ENCODE measurements around the gene PAX2. TPM values are rescaled to one million over a fixed set of nuclear protein-coding genes. Genes with fewer than 3 reads are reported as not detected.

Gene PAX2
- polyA plus RNA-seq, 2 of the 4 experiments (the other 2 are of a cell fraction), result 0.06 to 0.21 TPM

DNA sequence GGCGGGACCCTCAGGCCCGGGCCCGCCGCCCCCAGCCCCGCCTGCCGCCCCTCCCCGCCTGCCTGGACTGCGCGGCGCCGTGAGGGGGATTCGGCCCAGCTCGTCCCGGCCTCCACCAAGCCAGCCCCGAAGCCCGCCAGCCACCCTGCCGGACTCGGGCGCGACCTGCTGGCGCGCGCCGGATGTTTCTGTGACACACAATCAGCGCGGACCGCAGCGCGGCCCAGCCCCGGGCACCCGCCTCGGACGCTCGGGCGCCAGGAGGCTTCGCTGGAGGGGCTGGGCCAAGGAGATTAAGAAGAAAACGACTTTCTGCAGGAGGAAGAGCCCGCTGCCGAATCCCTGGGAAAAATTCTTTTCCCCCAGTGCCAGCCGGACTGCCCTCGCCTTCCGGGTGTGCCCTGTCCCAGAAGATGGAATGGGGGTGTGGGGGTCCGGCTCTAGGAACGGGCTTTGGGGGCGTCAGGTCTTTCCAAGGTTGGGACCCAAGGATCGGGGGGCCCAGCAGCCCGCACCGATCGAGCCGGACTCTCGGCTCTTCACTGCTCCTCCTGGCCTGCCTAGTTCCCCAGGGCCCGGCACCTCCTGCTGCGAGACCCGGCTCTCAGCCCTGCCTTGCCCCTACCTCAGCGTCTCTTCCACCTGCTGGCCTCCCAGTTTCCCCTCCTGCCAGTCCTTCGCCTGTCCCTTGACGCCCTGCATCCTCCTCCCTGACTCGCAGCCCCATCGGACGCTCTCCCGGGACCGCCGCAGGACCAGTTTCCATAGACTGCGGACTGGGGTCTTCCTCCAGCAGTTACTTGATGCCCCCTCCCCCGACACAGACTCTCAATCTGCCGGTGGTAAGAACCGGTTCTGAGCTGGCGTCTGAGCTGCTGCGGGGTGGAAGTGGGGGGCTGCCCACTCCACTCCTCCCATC lies 82.7 kb downstream of the PAX2 start:
- CTCF ChIA-PET, result interaction anchor here (0.6 to 3.9 kb wide), 9 partner anchors 13 to 267 kb away, joined by 3 to 25 read pairs (median 3); no protein-coding TSS in a partner anchor
- Histone ChIP-seq H3K4me2 (peak overlapping the region; percentile 92), H3K4me3 (peak overlapping the region; percentile 50), H3K9me3 (no peaks in the 10 kb centered on the region), H3K4me1 (0 out of 3 replicates have a peak, but pooled peaks cover 5% of the 10 kb centered on the region), H3K27ac (peak overlapping the region; percentile 34 to 80; a peak in 5 of 6 replicates)
- POLR2A ChIA-PET, result interaction anchor here (0.5 to 0.8 kb wide), 2 partner anchors 11 to 231 kb away, joined by 3 read pairs; no protein-coding TSS in a partner anchor
- WGBS (ENCODE audit: missing lambda C conversion rate), result 9% methylated on average over 32 of the region's 69 CpGs
- 0 out of 3 replicates have a peak, but pooled peaks have one; percentile 22 for TF ChIP-seq SMC3 (IDR thresholded peaks at IDR 0.05)
- TF ChIP-seq, protein P1, sequence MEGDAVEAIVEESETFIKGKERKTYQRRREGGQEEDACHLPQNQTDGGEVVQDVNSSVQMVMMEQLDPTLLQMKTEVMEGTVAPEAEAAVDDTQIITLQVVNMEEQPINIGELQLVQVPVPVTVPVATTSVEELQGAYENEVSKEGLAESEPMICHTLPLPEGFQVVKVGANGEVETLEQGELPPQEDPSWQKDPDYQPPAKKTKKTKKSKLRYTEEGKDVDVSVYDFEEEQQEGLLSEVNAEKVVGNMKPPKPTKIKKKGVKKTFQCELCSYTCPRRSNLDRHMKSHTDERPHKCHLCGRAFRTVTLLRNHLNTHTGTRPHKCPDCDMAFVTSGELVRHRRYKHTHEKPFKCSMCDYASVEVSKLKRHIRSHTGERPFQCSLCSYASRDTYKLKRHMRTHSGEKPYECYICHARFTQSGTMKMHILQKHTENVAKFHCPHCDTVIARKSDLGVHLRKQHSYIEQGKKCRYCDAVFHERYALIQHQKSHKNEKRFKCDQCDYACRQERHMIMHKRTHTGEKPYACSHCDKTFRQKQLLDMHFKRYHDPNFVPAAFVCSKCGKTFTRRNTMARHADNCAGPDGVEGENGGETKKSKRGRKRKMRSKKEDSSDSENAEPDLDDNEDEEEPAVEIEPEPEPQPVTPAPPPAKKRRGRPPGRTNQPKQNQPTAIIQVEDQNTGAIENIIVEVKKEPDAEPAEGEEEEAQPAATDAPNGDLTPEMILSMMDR (IDR thresholded peaks at IDR 0.05), result peak; percentile 30
- no peak for TF ChIP-seq JUN (IDR thresholded peaks at IDR 0.05)
- TF ChIP-seq, protein P2, sequence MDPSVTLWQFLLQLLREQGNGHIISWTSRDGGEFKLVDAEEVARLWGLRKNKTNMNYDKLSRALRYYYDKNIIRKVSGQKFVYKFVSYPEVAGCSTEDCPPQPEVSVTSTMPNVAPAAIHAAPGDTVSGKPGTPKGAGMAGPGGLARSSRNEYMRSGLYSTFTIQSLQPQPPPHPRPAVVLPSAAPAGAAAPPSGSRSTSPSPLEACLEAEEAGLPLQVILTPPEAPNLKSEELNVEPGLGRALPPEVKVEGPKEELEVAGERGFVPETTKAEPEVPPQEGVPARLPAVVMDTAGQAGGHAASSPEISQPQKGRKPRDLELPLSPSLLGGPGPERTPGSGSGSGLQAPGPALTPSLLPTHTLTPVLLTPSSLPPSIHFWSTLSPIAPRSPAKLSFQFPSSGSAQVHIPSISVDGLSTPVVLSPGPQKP (IDR thresholded peaks at IDR 0.05; ENCODE audit: low read depth, low read length), result no peak
- TF ChIP-seq, protein P3, sequence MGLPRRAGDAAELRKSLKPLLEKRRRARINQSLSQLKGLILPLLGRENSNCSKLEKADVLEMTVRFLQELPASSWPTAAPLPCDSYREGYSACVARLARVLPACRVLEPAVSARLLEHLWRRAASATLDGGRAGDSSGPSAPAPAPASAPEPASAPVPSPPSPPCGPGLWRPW (IDR thresholded peaks at IDR 0.05), result no peak
- TF ChIP-seq RCOR1 (IDR thresholded peaks at IDR 0.05; ENCODE audit: low read depth, low read length), result no peak
- no peak for TF ChIP-seq POLR2A (IDR thresholded peaks at IDR 0.05; ENCODE audit: low read length)
- TF ChIP-seq, protein P4, sequence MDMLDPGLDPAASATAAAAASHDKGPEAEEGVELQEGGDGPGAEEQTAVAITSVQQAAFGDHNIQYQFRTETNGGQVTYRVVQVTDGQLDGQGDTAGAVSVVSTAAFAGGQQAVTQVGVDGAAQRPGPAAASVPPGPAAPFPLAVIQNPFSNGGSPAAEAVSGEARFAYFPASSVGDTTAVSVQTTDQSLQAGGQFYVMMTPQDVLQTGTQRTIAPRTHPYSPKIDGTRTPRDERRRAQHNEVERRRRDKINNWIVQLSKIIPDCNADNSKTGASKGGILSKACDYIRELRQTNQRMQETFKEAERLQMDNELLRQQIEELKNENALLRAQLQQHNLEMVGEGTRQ (IDR thresholded peaks at IDR 0.05), result no peak
- TF ChIP-seq MAZ (IDR thresholded peaks at IDR 0.05; ENCODE audit: borderline replicate concordance, low read depth, low read length), result no peak
- TF ChIP-seq FOSB (CRISPR knock-in tag; IDR thresholded peaks at IDR 0.05), result no peak
- peak in 1 of 2 experiments; percentile 32; a peak in 1 of 5 replicates for TF ChIP-seq RAD21 (conservative IDR thresholded peaks at IDR 0.05 in 1 of 2, IDR thresholded peaks at IDR 0.05 in 1 of 2)
- no peak for TF ChIP-seq HOXB5 (CRISPR knock-in tag; IDR thresholded peaks at IDR 0.05)
- TF ChIP-seq NFE2L2 (conservative IDR thresholded peaks at IDR 0.05; ENCODE audit: low read length), result no peak
- TF ChIP-seq JUNB (IDR thresholded peaks at IDR 0.05), result no peak
- TF ChIP-seq EHMT2 (IDR thresholded peaks at IDR 0.05; ENCODE audit: low read depth), result no peak
- TF ChIP-seq, protein P5, sequence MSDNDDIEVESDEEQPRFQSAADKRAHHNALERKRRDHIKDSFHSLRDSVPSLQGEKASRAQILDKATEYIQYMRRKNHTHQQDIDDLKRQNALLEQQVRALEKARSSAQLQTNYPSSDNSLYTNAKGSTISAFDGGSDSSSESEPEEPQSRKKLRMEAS (IDR thresholded peaks at IDR 0.05), result no peak
- TF ChIP-seq, protein P6, sequence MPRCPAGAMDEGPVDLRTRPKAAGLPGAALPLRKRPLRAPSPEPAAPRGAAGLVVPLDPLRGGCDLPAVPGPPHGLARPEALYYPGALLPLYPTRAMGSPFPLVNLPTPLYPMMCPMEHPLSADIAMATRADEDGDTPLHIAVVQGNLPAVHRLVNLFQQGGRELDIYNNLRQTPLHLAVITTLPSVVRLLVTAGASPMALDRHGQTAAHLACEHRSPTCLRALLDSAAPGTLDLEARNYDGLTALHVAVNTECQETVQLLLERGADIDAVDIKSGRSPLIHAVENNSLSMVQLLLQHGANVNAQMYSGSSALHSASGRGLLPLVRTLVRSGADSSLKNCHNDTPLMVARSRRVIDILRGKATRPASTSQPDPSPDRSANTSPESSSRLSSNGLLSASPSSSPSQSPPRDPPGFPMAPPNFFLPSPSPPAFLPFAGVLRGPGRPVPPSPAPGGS (IDR thresholded peaks at IDR 0.05), result no peak
- no peak for TF ChIP-seq MAFK (IDR thresholded peaks at IDR 0.05; ENCODE audit: partially characterized antibody)
- no peak for TF ChIP-seq RARB (CRISPR knock-in tag; IDR thresholded peaks at IDR 0.05)
- peak; percentile 21; the same call in 1 of the 2 replicates for TF ChIP-seq RNF2 (IDR thresholded peaks at IDR 0.05; ENCODE audit: borderline replicate concordance, low read depth)
- TF ChIP-seq TP53 (CRISPR knock-in tag; IDR thresholded peaks at IDR 0.05), result no peak
- TF ChIP-seq NR3C1 (IDR thresholded peaks at IDR 0.05), result no peak
- FAIRE-seq, result no peak
- peak; percentile 43 to 75 for DNase-seq (ENCODE audit: low read depth in 1 of 2, low spot score in 1 of 2)
- peak; percentile 72 to 78 for ATAC-seq

All from A549 (cell line).